Breast epithelium (tissue), 3 donors: Measurements from ENCODE around the gene CBFA2T2.

ENCODE experiments used
- CTCF ChIP-seq, 3 donors: fragments of 450-650 bp; IDR thresholded peaks; one replicate each; pipeline ENCODE4 v1.5.1; 2016 to 2017; ENCODE audit warnings: antibody characterized with exemption in 3 of 3, mild to moderate bottlenecking in 3 of 3, moderate library complexity in 3 of 3
- POLR2A ChIP-seq: fragments of 450-650 bp; IDR thresholded peaks from one replicate; pipeline ENCODE4 v1.6.1; 2016; ENCODE audit warnings: antibody characterized with exemption, mild to moderate bottlenecking, moderate library complexity

GRCh38 chr20:33687370-33687915, 197.5 kb downstream of the CBFA2T2 start:
- no peak for TF ChIP-seq CTCF (IDR thresholded peaks at IDR 0.05)
- no peak for TF ChIP-seq POLR2A
